DND-41 (cell line): Measurements from ENCODE around the gene SCD.

Experiments
- ATAC-seq: fragments of 200-7000 bp; cut with Tn5 transposase; 3 replicates; pipeline ENCODE4 v1.9.1; 2021; ENCODE audit warnings: low read depth; ENCODE audit not compliant: insufficient read depth
- DNase-seq: peaks from one replicate; pipeline ENCODE4 v3.0.0-alpha.2; 2020
- H2AFZ ChIP-seq: 2 replicates; pipeline ENCODE4 v1.6.0; 2012; ENCODE audit warnings: low read depth, low read length
- H3K27ac ChIP-seq: 2 replicates; pipeline ENCODE4 v1.5.1; 2012; ENCODE audit warnings: low read length, inconsistent platforms
- H3K27me3 ChIP-seq: fragments of 200-600 bp; sonication (generic); 2 replicates; pipeline ENCODE4 v1.6.0; 2012; ENCODE audit warnings: low read length, mild to moderate bottlenecking, inconsistent platforms; ENCODE audit not compliant: insufficient read depth, poor library complexity
- H3K36me3 ChIP-seq: 2 replicates; pipeline ENCODE4 v1.5.1; 2012; ENCODE audit warnings: low read length, inconsistent platforms; ENCODE audit not compliant: insufficient read depth
- H3K4me1 ChIP-seq: 2 replicates; pipeline ENCODE4 v1.5.1; 2012; ENCODE audit warnings: mild to moderate bottlenecking, low read length; ENCODE audit not compliant: insufficient read depth
- H3K4me2 ChIP-seq: 2 replicates; pipeline ENCODE4 v1.6.0; 2012; ENCODE audit warnings: mild to moderate bottlenecking, moderate library complexity, low read length, inconsistent platforms; ENCODE audit not compliant: insufficient read depth
- H3K4me3 ChIP-seq, 2 experiments: fragments of 200-600 bp in 1 of 2; shearing (Covaris generic) in 1 of 2; 2 replicates each; pipeline ENCODE4 v1.5.1; 2012 to 2016; ENCODE audit warnings: inconsistent platforms in 2 of 2, low read length in 2 of 2, mild to moderate bottlenecking in 2 of 2, low read depth in 1 of 2, moderate library complexity in 1 of 2
- H3K79me2 ChIP-seq: 2 replicates; pipeline ENCODE4 v1.6.0; 2012; ENCODE audit warnings: low read length, inconsistent platforms; ENCODE audit not compliant: insufficient read depth
- H3K9ac ChIP-seq: 2 replicates; pipeline ENCODE4 v1.6.0; 2012; ENCODE audit warnings: low read depth, mild to moderate bottlenecking, inconsistent platforms, low read length, moderate library complexity
- H3K9me3 ChIP-seq: 2 replicates; pipeline ENCODE4 v1.5.1; 2012; ENCODE audit warnings: low read length, moderate library complexity, mild to moderate bottlenecking, inconsistent platforms; ENCODE audit not compliant: insufficient read depth, severe bottlenecking
- H4K20me1 ChIP-seq: 2 replicates; pipeline ENCODE4 v1.6.0; 2012; ENCODE audit warnings: low read length; ENCODE audit not compliant: insufficient read depth
- EZH2 ChIP-seq: IDR thresholded peaks from 3 replicates; pipeline ENCODE4 v1.6.1; 2012; ENCODE audit warnings: borderline replicate concordance, low read depth, mild to moderate bottlenecking, moderate library complexity, low read length, inconsistent platforms; ENCODE audit not compliant: severe bottlenecking
- TF ChIP-seq, protein P1 (sequence below): IDR thresholded peaks from 2 replicates; pipeline ENCODE4 v1.5.1; 2012; ENCODE audit warnings: borderline replicate concordance, low read length, moderate library complexity, mild to moderate bottlenecking; ENCODE audit not compliant: poor library complexity, severe bottlenecking; ENCODE audit errors: extremely low read depth

SCD gene

DNA sequence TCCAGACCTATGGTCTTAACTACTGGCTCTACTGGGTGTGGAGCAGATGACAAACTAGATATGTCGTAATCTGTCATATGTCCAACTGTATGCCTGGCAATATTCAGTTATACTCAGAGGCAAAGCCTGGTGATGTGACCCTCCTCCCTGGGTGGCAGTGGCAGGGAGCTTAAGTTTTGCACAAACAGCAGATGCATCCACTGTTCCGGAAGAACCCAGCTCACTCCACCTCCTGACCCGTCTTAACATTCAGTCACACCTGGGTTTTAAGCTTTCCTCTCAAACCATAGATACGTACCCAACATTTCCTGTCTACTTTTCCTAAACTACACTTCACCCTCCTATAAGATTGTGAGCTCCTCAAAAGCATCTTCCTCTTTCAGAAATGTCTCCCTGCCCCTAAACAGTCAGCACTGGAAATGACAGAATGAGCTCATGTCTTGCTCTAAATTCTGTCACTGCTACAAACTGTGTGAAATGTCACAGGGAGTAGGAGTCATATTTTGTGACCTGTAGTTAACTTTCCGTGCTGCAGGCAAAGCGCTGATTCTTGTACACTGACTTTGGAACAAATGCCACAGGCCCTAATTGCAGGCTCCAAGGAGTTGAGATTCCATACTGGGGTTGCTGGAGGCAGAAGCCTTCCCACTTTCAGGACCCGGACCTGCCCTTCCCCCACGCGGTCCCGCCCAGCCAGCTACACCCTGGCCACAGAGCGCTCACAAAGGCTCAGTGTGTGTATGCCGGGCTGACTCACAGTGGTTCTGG is 23.9 kb downstream of the SCD start:
- no peak overlapping the region; the same call in 1 of the 2 replicates for H3K4me2 ChIP-seq
- H3K4me3 ChIP-seq, result no peak overlapping the region
- no peaks in the 10 kb centered on the region for H4K20me1 ChIP-seq
- no peaks in the 10 kb centered on the region; the same call in 1 of the 2 replicates for H3K36me3 ChIP-seq
- H3K27ac ChIP-seq, result peak overlapping the region; percentile 16
- no peaks in the 10 kb centered on the region for H3K9me3 ChIP-seq
- ATAC-seq, result peak; percentile 20
- peaks cover 53% of the 10 kb centered on the region for H3K4me1 ChIP-seq
- 0 out of 2 replicates have a peak overlapping the region, but pooled peaks have one; percentile 14 for H2AFZ ChIP-seq
- H3K79me2 ChIP-seq, result peaks cover 28% of the 10 kb centered on the region
- no peak overlapping the region; the same call in 1 of the 2 replicates for H3K9ac ChIP-seq
- H3K27me3 ChIP-seq, result no peaks in the 10 kb centered on the region
- DNase-seq, result peak; percentile 43
- TF ChIP-seq EZH2, result no peak
- TF ChIP-seq, protein P1, sequence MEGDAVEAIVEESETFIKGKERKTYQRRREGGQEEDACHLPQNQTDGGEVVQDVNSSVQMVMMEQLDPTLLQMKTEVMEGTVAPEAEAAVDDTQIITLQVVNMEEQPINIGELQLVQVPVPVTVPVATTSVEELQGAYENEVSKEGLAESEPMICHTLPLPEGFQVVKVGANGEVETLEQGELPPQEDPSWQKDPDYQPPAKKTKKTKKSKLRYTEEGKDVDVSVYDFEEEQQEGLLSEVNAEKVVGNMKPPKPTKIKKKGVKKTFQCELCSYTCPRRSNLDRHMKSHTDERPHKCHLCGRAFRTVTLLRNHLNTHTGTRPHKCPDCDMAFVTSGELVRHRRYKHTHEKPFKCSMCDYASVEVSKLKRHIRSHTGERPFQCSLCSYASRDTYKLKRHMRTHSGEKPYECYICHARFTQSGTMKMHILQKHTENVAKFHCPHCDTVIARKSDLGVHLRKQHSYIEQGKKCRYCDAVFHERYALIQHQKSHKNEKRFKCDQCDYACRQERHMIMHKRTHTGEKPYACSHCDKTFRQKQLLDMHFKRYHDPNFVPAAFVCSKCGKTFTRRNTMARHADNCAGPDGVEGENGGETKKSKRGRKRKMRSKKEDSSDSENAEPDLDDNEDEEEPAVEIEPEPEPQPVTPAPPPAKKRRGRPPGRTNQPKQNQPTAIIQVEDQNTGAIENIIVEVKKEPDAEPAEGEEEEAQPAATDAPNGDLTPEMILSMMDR, result no peak

DNA sequence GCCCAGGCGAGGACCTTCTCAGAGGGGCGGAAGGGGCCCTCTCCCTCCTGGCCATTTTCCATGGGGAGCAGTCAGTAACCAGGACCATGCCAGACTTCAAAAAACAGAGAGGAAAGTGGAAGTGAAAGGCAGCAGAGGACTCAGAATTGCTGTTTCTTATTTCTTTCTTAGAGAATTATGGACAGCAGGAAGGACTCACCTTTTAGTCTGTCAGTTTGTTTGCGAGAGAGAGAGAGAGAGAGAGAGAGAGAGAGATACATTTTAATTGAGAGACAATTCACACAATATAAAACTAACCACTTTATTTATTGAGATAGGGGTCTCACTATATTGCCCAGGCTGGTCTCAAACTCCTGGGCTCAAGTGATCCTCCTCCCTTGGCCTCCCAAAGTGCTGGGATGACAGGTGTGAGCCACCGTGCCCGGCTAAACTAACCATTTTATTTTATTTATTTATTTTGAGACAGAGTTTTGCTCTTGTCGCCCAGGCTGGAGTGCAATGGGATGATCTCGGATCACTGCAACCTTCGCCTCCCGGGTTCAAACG is 24.5 kb downstream of the SCD start:
- H3K79me2 ChIP-seq, result peaks cover 32% of the 10 kb centered on the region
- H3K27ac ChIP-seq, result peak overlapping the region; percentile 16
- H3K9ac ChIP-seq, result no peak overlapping the region; the same call in 1 of the 2 replicates
- no peak overlapping the region for H3K4me3 ChIP-seq
- no peaks in the 10 kb centered on the region; the same call in 1 of the 2 replicates for H3K36me3 ChIP-seq
- H3K27me3 ChIP-seq, result no peaks in the 10 kb centered on the region
- no peaks in the 10 kb centered on the region for H4K20me1 ChIP-seq
- H3K4me1 ChIP-seq, result peaks cover 55% of the 10 kb centered on the region
- no peak for ATAC-seq
- DNase-seq, result no peak
- 0 out of 2 replicates have a peak overlapping the region, but pooled peaks have one; percentile 14 for H2AFZ ChIP-seq
- H3K9me3 ChIP-seq, result no peaks in the 10 kb centered on the region
- TF ChIP-seq EZH2, result no peak
- TF ChIP-seq, protein P1, result no peak
- H3K4me2 ChIP-seq, result no peak overlapping the region

DNA sequence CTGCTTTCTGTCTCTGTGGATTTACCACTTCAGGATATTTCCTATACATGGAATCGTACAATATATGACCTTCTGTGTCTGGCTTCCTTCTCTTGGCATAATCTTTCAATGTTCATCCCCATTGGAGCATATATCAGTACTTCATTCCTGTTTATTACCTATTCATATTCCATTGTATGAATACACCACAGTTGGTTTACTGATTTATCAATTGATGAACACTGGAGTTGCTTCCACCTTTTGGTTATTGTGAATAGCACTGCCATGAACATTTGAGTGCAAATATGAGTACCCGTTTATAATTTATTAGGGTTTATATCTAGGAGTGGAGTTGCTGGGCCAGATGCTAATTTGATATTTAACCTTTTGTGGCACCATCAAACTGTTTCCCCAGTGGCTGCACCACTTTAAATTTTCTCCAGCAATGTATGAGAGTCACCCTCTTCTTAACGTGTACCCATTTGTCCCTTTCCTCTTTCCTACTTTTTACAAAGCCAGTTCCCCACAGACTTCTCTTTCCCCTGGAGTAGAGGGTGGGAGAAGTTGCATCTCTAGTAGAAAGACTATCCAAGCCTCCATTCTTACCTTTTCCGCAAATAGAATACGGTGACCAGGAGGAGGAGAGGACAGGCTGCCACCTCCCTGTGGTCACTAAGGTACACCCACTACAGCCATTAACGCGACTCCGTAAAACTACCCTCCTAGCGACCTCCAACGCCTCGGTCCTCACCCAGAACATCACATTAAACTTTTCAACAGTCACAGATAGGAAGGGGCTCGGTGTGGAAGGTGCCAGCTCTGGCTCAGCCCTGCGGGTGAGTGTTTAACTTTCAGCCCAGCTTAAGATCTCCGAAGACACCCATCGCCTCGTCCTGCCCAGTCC is 25.6 kb downstream of the SCD start:
- Histone ChIP-seq H3K9ac (peak overlapping the region; percentile 93), H3K27me3 (no peaks in the 10 kb centered on the region), H3K4me2 (peak overlapping the region; percentile 78), H4K20me1 (no peaks in the 10 kb centered on the region), H3K4me3 (peak overlapping the region; percentile 38 to 75; a peak in 3 of 4 replicates), H3K4me1 (peaks cover 59% of the 10 kb centered on the region), H3K79me2 (peaks cover 34% of the 10 kb centered on the region), H2AFZ (peak overlapping the region; percentile 77), H3K27ac (peak overlapping the region; percentile 97), H3K9me3 (no peaks in the 10 kb centered on the region), H3K36me3 (no peaks in the 10 kb centered on the region; the same call in 1 of the 2 replicates)
- no peak for ATAC-seq
- DNase-seq, result no peak
- no peak for TF ChIP-seq EZH2
- TF ChIP-seq, protein P1, result no peak
